ENCODE measurements around the gene SCAMP5. TPM values are rescaled to one million over a fixed set of nuclear protein-coding genes. Genes with fewer than 3 reads are reported as not detected.

SCAMP5 gene
- total RNA-seq, 4 donors from 2014 or later: 0.60 to 4.6 (median 2.6) TPM

- ATAC-seq (ENCODE audit: low FRiP score): peak; percentile 90
- DNase-seq (ENCODE audit: low spot score): no peak
- no peak for TF ChIP-seq CTCF (IDR thresholded peaks at IDR 0.05)
Observed at GRCh38 chr15:74956648-74957475, 38.5 kb upstream of the SCAMP5 start, which contains the start of gene RPP25. Gene RPP25 (minus strand): TSS chr15:74956772. CDS start chr15:74956583, 189 bp downstream.

DNA sequence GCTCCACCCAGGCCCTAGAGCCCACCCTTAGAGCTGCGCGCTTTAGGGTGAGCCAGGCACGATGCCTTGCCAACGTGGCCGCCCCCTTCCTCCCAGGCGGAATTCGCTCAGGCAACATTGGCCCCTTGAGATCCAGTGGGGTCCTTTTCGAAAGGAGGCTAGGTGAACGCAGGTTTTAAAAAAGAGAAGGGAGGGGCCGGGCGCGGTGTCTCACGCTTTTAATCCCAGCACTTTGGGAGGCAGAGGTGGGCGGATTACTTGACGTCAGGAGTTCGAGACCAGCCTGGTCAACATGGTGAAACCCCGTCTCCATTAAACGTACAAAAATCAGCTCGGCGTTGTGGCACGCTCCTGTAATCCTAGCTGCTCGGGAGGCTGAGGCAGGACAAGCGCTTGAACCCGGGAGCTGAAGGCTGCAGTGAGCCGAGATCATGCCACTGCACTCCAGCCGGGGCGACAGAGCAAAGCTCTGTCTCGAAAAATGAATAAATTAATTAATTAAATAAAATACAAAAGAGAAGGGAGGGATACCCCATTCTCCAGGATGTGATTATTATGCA, 37.8 kb upstream of the SCAMP5 start:
- no peak for TF ChIP-seq CTCF (IDR thresholded peaks at IDR 0.05)
- no peak for DNase-seq (ENCODE audit: low spot score)
- no peak for ATAC-seq (ENCODE audit: low FRiP score)

GRCh38 chr15:74958320-74958907, 36.9 kb upstream of the SCAMP5 start:
- DNase-seq (ENCODE audit: low spot score) (no peak), ATAC-seq (ENCODE audit: low FRiP score) (no peak)
- no peak for TF ChIP-seq CTCF (IDR thresholded peaks at IDR 0.05)

- ATAC-seq (ENCODE audit: low FRiP score): no peak
- no peak for TF ChIP-seq CTCF (IDR thresholded peaks at IDR 0.05)
- no peak for DNase-seq (ENCODE audit: low spot score)
Observed at GRCh38 chr15:74958908-74959585, 36.3 kb upstream of the SCAMP5 start.

GRCh38 chr15:74959586-74959939, 35.8 kb upstream of the SCAMP5 start:
- no peak for ATAC-seq (ENCODE audit: low FRiP score)
- no peak for DNase-seq (ENCODE audit: low spot score)
- TF ChIP-seq CTCF (IDR thresholded peaks at IDR 0.05): no peak

GRCh38 chr15:74960286-74960685, 35.1 kb upstream of the SCAMP5 start:
- ATAC-seq (ENCODE audit: low FRiP score) (no peak), DNase-seq (ENCODE audit: low spot score) (no peak)
- no peak for TF ChIP-seq CTCF (IDR thresholded peaks at IDR 0.05)

Measured in omental fat pad (tissue), 4 donors.